NOMO-1 treated with dmso at 0.1 percent for 144 hours (cell line): Measurements from ENCODE around the gene FEZF2.

Experiments used
- DNase-seq: peaks from one replicate; lab custom pipeline; 2025; ENCODE audit not compliant: unreplicated experiment; lab: John Stamatoyannopoulos, UW

FEZF2 gene

GRCh38 chr3:62332835-62333244 lies 40.5 kb downstream of the FEZF2 start:
- DNase-seq: no peak

- no peak for DNase-seq
These were observed 41.3 kb downstream of the FEZF2 start for GRCh38 chr3:62332017-62332416.

- peak; percentile 19 for DNase-seq
These were observed 43.4 kb downstream of the FEZF2 start for GRCh38 chr3:62329971-62330370.

- DNase-seq: no peak
These were observed 47.5 kb downstream of the FEZF2 start for GRCh38 chr3:62325896-62326295.

- no peak for DNase-seq
These were observed 50.1 kb downstream of the FEZF2 start for GRCh38 chr3:62323241-62323640.
